HEK293T (cell line): ENCODE data around the gene MBL2.

ENCODE experiments used
- ARNT ChIP-seq: fragments of 450-650 bp; IDR thresholded peaks from 2 replicates; pipeline ENCODE4 v1.6.1; 2017; ENCODE audit warnings: mild to moderate bottlenecking
- BHLHE40 ChIP-seq: fragments of 450-650 bp; IDR thresholded peaks from 2 replicates; pipeline ENCODE4 v1.6.1; 2016; ENCODE audit warnings: mild to moderate bottlenecking, moderate library complexity, borderline replicate concordance
- FOXA1 ChIP-seq: fragments of 450-650 bp; IDR thresholded peaks from 2 replicates; pipeline ENCODE4 v1.6.1; 2016; ENCODE audit warnings: mild to moderate bottlenecking
- FOXM1 ChIP-seq: fragments of 450-650 bp; IDR thresholded peaks from 2 replicates; pipeline ENCODE4 v1.6.1; 2017; ENCODE audit warnings: mild to moderate bottlenecking, borderline replicate concordance
- NFRKB ChIP-seq: fragments of 450-650 bp; IDR thresholded peaks from 2 replicates; pipeline ENCODE4 v1.6.1; 2016; ENCODE audit warnings: mild to moderate bottlenecking, moderate library complexity
- SP1 ChIP-seq: fragments of 450-650 bp; IDR thresholded peaks from 2 replicates; pipeline ENCODE4 v1.6.1; 2017

DNA sequence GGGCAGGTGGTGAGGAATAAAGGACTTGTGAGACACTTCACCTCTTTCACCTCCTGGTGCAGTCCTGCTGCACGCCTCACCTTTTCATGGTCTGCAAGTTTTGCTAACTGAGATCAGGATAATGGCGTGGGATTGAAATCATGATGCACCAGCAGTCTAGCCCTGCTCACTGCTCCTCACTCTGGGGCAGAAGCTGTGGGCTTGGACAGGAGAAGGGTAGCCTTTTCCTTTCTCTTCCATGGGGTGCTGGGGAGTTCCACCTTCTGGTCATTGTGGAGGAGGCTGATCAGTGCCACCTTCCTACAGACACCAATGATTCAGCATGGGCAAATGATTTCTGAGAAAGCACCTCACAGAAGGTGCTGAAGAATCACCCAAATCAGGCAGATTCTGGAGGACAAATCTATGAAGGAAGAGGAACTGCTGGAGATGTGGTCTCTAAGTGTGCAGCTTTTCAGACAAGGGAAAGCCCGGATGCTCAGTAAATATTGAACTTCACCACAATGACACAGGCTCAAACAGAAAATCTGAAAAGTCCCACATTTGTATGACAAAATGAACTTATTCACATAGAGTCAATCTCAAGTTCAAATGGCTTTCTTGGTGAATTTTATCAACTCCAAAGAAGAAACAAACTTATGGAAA lies 19.7 kb downstream of the MBL2 start:
- TF ChIP-seq NFRKB (no peak), ARNT (no peak), SP1 (no peak), FOXA1 (no peak), FOXM1 (no peak), BHLHE40 (no peak)
